NCI-H345 treated with DMSO at 0.1 percent for 48 hours (cell line): ENCODE data around the gene KDM3B.
"Not testable (repeated sequence)": the region's sequence is repeated elsewhere in the genome, so short reads cannot be mapped to it uniquely, and the experiment has no call there.

Experiments used
- DNase-seq: peaks from one replicate; lab custom pipeline; 2025; ENCODE audit not compliant: unreplicated experiment; lab: John Stamatoyannopoulos, UW

KDM3B gene

GRCh38 chr5:138466900-138467710, 114.6 kb downstream of the KDM3B start:
- no peak for DNase-seq

DNA sequence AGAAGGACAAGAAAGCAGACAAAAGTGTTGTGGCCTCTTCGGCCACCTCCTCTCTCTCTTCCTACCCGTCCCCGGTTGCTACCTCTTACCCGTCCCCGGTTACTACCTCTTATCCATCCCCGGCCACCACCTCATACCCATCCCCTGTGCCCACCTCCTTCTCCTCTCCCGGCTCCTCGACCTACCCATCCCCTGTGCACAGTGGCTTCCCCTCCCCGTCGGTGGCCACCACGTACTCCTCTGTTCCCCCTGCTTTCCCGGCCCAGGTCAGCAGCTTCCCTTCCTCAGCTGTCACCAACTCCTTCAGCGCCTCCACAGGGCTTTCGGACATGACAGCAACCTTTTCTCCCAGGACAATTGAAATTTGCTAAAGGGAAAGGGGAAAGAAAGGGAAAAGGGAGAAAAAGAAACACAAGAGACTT, 115.2 kb downstream of the KDM3B start:
- DNase-seq: no peak

DNA sequence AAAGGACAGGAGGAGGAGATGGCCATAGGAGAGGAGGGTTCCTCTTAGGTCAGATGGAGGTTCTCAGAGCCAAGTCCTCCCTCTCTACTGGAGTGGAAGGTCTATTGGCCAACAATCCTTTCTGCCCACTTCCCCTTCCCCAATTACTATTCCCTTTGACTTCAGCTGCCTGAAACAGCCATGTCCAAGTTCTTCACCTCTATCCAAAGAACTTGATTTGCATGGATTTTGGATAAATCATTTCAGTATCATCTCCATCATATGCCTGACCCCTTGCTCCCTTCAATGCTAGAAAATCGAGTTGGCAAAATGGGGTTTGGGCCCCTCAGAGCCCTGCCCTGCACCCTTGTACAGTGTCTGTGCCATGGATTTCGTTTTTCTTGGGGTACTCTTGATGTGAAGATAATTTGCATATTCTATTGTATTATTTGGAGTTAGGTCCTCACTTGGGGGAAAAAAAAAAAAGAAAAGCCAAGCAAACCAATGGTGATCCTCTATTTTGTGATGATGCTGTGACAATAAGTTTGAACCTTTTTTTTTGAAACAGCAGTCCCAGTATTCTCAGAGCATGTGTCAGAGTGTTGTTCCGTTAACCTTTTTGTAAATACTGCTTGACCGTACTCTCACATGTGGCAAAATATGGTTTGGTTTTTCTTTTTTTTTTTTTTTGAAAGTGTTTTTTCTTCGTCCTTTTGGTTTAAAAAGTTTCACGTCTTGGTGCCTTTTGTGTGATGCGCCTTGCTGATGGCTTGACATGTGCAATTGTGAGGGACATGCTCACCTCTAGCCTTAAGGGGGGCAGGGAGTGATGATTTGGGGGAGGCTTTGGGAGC, 115.9 kb downstream of the KDM3B start:
- DNase-seq: no peak

DNA sequence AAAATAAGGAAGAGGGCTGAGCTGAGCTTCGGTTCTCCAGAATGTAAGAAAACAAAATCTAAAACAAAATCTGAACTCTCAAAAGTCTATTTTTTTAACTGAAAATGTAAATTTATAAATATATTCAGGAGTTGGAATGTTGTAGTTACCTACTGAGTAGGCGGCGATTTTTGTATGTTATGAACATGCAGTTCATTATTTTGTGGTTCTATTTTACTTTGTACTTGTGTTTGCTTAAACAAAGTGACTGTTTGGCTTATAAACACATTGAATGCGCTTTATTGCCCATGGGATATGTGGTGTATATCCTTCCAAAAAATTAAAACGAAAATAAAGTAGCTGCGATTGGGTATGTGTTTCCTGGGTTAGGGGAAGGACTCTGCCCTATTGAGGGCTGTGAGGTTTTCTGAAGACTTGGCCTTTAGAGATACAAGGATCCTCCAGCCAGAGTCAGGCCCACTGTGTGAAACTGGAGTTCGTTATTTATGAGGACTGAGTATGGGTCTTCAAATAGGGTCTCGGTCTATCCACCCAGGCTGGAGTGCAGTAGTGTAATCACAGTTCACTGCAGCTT, 116.6 kb downstream of the KDM3B start:
- no peak for DNase-seq

DNA sequence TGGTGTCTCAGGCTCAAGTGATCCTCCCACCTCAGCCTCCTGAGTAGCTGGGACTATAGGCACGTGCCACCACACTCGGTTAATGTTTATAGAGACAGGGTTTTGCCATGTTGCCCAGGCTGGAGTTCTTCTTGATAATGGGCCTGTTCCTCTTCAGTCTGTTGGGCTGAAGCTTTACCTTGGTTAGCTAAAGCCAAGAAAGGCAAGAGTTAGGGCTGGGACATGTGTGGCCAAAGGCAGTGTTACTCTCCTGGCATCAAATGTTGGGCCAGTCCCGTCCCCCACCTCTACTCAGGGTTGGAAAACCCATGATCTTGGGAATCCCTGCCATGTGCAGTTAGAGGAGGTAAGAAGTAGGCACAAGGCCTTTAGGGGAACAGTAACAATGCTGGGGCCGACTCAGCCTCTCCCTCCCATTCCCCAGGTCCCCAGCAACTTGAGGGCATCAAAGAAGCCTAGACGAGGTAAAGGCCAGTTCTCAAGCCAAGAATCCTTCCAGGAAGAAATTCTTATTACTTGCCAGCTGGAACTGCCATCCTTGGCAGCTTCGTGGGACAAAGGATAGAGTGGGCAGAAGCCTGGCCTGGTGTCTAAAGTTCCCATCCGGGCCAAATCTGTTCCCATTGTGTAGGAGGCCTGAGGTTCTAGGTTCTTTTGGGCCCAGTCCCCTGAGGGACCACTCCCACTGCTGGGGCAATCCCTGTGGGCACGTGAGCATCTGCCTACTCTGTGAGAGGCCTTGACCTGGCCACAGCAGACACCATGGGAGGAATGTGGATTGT, 117.2 kb downstream of the KDM3B start:
- no peak for DNase-seq

DNA sequence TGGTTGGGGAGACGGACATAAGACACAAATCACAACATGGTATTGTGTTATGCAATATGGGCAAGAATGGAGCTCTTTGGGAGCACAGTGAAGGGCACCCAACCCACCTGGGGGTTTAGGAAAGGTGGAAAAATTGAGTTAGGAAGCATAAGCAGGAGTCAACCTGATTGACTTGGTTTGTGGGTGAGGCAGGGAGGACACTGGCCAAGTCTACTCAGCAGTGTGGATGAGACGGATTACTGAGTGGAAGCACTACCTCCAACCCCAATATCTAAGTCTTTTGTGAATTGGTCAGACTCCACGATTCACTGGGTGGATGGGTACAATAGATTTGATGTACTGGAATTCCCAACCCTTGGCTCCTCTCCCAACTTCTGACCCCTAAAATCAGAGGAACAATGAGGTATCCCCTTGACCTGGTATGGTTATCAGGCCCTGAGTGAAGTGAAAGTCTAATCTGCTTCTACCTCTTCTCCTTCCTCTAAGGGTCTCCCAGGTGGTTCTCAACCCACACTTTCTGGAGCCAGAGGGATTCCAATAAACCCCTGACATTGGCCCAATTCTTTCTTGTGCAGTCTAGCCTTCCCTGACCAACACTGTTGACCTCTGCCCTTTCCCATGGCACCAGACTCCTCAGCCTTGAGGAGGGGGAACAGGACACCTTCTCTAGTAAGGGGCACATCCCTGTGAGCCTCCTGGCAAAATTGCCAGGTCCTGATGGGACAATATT, 118.0 kb downstream of the KDM3B start:
- DNase-seq: no peak

GRCh38 chr5:138471052-138471361, 118.5 kb downstream of the KDM3B start:
- DNase-seq: no peak

DNA sequence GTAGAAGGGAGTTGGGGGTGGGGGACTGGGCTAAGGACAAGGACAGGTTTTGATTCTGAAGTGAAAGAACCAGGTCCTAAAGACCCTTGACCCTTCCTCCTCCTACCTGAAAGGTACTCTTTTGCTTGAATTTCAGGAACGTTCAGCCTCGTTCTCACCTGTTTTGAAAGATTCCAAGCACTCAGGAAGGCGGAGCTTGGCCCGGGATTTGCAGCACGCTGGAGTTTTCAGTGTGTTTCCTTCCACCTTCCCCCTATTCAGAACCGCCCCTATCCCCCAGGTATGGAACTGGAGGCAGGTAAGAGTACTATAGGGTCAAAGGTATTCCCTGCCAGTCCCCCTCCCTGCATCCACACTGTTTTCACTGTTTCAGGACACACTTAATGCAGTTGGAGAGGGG, 119.9 kb downstream of the KDM3B start:
- DNase-seq: no peak

DNA sequence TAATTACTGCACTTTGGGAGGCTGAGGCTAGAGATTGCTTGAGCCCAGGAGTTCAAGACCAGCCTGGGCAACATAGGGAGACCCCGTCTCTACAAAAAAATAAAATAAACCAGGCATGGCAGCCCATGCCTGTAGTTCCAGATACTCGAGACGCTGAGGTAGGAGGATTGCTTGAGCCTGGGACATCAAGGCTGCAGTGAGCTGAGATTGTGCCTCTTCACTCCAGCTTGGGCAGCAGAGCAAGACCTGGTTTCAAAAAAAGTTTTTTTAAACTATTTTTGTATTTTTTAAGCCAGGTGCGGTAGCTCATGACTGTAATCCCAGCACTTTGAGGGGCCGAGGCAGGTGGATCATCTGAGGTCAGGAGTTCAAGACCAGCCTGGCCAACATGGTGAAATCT, 120.7 kb downstream of the KDM3B start:
- not testable (repeated sequence) for DNase-seq

GRCh38 chr5:138476918-138477317, 124.4 kb downstream of the KDM3B start:
- no peak for DNase-seq

- no peak for DNase-seq
These were observed 130.2 kb downstream of the KDM3B start for GRCh38 chr5:138482638-138483037.
